Astrocyte of the cerebellum (primary cell): ENCODE results near the gene DOK3.
"Not testable (repeated sequence)": the region's sequence is repeated elsewhere in the genome, so short reads cannot be mapped to it uniquely, and the experiment has no call there.

ENCODE experiments used
- DNase-seq: peaks from one replicate; pipeline ENCODE4 v3.0.0-alpha.2; 2011; ENCODE audit warnings: low read depth
- H3K4me3 ChIP-seq: 2 replicates; pipeline ENCODE4 v1.5.1; 2011; ENCODE audit warnings: mild to moderate bottlenecking, low read depth, low read length, moderate library complexity
- in situ Hi-C: cut with HindIII; loops from 2 replicates; pipeline ENCODE4 v1.10.0; 2017; ENCODE audit warnings: low sequenced_read_pairs
- TF ChIP-seq, protein P1 (sequence below): IDR thresholded peaks from 2 replicates; pipeline ENCODE4 v1.5.1; 2012; ENCODE audit warnings: low read length, low read depth, moderate library complexity, mild to moderate bottlenecking; ENCODE audit errors: missing control alignments

DOK3 gene

DNA sequence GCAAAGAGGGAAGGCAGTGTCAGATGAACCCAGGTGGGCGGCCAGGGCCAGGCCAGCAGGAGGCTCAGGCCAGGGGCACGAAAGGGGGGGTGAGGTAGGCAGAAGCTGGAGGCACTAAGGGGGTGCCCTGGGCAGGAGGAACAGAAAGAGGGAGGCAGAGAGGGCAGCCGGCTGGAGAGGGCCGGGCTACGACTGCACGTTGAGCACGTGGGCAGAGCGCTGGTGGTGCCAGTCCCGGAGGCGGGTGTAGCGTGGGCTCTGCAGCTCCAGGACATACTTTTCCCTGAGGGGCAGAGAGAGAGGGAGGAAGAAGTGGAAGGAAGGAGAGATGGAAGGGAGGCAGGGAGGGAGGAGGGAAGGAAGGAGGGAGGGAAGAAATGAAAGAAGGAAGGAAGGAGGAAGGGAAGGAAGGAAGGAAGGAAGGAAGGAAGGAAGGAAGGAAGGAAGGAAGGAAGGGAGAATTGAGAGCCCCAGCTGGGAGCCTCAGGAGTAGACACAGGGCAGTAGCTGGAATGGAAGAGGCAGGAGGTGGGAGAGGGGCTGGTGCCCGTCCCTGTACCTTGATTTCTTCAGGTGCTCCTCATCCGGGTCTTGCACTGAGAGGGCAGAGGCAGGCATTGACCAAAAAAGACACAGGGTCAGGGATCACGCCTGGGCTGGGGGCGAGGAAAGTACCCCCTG is 19.2 kb downstream of the DOK3 start:
- TF ChIP-seq, protein P1, sequence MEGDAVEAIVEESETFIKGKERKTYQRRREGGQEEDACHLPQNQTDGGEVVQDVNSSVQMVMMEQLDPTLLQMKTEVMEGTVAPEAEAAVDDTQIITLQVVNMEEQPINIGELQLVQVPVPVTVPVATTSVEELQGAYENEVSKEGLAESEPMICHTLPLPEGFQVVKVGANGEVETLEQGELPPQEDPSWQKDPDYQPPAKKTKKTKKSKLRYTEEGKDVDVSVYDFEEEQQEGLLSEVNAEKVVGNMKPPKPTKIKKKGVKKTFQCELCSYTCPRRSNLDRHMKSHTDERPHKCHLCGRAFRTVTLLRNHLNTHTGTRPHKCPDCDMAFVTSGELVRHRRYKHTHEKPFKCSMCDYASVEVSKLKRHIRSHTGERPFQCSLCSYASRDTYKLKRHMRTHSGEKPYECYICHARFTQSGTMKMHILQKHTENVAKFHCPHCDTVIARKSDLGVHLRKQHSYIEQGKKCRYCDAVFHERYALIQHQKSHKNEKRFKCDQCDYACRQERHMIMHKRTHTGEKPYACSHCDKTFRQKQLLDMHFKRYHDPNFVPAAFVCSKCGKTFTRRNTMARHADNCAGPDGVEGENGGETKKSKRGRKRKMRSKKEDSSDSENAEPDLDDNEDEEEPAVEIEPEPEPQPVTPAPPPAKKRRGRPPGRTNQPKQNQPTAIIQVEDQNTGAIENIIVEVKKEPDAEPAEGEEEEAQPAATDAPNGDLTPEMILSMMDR, result no peak
- DNase-seq, result no peak

DNA sequence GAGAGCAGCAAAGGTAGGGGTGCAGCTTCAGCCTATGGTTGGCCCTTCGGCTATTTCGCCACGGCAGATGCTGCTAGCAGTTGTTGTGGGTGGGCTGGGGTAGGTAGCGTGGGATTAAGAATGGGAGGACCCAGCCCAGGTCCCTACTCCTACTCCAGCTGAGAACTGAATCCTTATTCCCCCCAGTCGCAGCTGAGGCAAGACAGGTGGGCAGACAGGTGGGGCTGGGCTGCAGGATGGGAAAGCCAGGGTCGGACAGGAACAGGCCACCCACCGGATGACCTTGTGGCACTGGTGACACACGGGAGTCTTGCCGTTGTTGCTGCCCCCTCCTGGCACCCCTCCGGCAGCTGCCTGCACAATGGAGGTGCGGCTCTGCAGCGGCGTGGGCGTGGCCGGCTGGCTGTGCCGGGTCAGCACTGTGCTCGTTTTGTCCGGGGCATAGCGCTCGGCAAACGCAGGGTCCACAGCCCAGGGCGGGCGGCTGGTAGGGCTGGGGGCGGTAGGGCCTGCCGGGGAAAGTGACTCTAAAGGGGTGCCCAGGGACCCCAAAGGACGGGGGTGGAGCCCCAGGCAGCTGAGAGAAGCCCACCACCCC is 20.4 kb downstream of the DOK3 start:
- H3K4me3 ChIP-seq, result no peak overlapping the region
- in situ Hi-C loops, result no loop called here
- DNase-seq, result no peak
- TF ChIP-seq, protein P1, result no peak

More for the DNA sequence above, 19.2 kb downstream of the DOK3 start:
- in situ Hi-C loops, result no loop called here
- H3K4me3 ChIP-seq, result no peak overlapping the region

DNA sequence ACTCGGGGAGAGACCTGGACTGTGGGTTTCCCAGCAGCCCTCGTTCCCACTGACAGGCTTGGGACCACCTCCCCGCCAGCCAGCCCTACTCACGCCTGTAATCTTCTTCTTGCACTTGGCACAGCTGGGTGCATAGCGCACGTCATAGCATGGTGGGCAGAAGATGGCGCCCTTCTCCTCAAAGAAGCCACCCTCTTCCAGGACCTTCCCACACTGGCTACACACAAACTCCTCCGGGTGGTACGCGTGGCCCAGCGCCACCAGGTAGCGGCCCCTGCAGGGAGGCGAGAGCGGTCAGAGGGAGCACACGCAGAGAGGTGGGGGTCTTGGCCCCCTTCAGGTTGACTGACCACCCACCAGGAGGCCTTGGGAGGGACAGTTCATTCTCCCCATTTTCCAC is 21.7 kb downstream of the DOK3 start:
- no peak for DNase-seq
- no peak overlapping the region for H3K4me3 ChIP-seq
- TF ChIP-seq, protein P1, result no peak
- in situ Hi-C loops, result no loop called here

DNA sequence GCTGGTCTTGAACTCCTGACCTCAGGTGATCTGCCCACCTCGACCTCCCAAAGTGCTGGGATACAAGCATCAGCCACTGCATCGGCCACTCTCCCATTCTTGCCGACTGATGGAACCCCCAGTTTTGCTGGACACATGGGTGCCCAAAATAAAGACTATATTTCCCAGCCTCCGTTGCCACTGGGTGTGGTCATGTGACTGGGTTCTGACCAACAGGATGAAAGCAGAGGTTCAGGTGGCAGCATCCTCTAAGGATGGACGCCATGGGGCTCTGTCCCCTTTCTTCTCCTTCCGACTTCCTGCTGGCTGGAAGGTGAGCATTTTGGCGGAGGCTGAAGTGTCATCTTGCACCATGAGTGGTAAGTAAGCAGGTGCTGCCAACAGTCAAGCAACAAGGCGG is 22.5 kb downstream of the DOK3 start:
- H3K4me3 ChIP-seq, result no peak overlapping the region
- no peak for DNase-seq
- in situ Hi-C loops, result no loop called here
- TF ChIP-seq, protein P1, result no peak

DNA sequence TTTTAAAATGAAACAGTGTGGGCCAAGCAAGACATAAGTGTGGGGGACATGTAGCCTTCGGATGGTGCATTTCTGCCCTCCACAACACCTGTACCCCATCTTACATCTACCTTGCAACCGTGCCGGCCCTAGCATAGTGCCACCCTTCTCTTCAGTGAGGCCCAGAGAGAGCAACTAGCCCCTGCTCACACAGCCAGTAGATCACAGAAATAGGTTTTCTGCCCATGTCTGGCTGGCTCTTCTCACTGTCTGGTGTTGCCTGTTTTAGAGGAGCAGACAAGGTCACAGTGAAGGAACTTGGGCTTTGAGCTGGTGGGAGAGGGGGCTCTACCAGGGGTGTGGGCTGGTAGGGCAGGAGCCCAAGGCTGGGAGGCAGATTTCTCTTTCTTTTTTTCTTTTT is 23.4 kb downstream of the DOK3 start:
- TF ChIP-seq, protein P1, result no peak
- in situ Hi-C loops, result no loop called here
- no peak overlapping the region for H3K4me3 ChIP-seq
- no peak for DNase-seq

DNA sequence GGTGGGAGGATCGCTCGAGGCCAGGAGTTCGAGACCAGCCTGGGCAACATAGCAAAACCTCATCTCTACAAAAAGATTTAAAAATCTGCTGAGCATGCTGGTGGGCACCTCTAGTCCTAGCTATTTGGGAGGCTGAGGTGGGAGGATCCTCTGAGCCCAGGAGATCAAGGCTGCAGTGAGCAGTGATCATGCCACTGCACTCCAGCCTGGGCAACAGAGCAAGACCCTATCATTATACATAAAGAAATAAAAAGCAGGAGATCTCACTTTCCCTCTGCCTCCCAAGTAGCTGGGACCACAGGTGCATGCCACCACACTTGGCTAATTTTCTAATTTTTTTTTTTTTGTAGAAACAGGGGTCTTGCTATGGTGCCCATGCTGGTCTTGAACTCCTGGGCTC is 23.9 kb downstream of the DOK3 start:
- in situ Hi-C loops, DNase-seq, H3K4me3 ChIP-seq: not testable (repeated sequence)

DNA sequence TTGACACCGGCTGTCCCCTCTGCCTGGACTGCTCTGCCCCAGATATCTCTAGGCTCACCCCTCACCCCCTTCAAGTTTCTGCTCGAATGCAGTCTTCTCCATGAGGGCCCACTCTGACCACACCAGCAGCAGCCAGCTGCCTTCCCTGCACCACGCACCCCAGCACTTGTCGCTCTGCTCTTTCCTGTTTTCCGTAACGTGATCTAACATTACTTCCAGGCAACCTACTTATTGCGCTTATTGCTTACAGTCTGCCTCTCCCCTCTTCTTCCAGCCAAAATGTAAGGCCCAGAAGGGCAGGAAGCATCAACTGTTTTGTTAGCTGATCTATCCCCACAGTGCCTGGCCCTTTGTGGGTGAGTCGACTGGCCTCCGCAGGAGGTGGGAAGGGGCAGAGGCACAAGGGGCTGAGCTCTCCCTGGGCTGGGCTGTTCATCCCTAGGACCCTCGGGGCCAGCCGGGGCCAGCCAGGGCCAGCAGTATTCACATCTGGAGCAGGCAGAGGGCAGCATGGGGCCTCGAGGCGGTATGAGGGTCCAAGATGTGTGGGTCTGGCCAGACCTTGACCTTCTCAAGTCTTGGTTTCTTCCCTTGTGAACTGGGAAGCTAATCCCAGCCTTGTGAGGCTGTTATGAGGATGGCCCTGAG is 24.6 kb downstream of the DOK3 start:
- H3K4me3 ChIP-seq, result no peak overlapping the region
- TF ChIP-seq, protein P1, result no peak
- DNase-seq, result no peak
- in situ Hi-C loops, result no loop called here
